H1 (cell line): Measurements from ENCODE around the gene ADCY3.

Source experiments
- ATF3 ChIP-seq: IDR thresholded peaks from 2 replicates; pipeline ENCODE4 v1.6.1; 2011; ENCODE audit warnings: low read depth, mild to moderate bottlenecking, low read length; ENCODE audit not compliant: insufficient read depth
- BRCA1 ChIP-seq: IDR thresholded peaks from 2 replicates; pipeline ENCODE4 v1.6.1; 2012; ENCODE audit warnings: low read depth, low read length, improper control_type of control experiment
- CEBPB ChIP-seq: IDR thresholded peaks from 2 replicates; pipeline ENCODE4 v1.6.1; 2012; ENCODE audit warnings: low read depth, low read length
- CTCF ChIP-seq, 3 experiments: IDR thresholded peaks; 1 replicate in 2 of 3; 2 replicates in 1 of 3; pipeline versions ENCODE4 v1.5.1 to v1.6.1; 2011; ENCODE audit warnings: low read length in 3 of 3, mild to moderate bottlenecking in 3 of 3, inconsistent platforms in 2 of 3, low read depth in 1 of 3, moderate library complexity in 1 of 3; ENCODE audit not compliant: insufficient read depth in 1 of 3; ENCODE audit errors: control extremely low read depth in 1 of 3
- EP300 ChIP-seq, 2 experiments: IDR thresholded peaks; 1 replicate in 1 of 2; 2 replicates in 1 of 2; pipeline ENCODE4 v1.6.1; 2011 to 2012; ENCODE audit warnings: low read depth in 2 of 2, low read length in 2 of 2, mild to moderate bottlenecking in 2 of 2, borderline replicate concordance in 1 of 2, inconsistent platforms in 1 of 2, moderate library complexity in 1 of 2
- EZH2 ChIP-seq: fragments of 200-600 bp; sonication (generic); IDR thresholded peaks from 2 replicates; pipeline ENCODE4 v1.7.1; 2012; ENCODE audit warnings: low read depth, mild to moderate bottlenecking, moderate library complexity, low read length, inconsistent platforms; ENCODE audit not compliant: severe bottlenecking
- MAFK ChIP-seq: IDR thresholded peaks from 2 replicates; pipeline ENCODE4 v1.6.1; 2012; ENCODE audit warnings: low read depth, mild to moderate bottlenecking, improper control_type of control experiment, low read length
- POLR2A ChIP-seq, 2 experiments: IDR thresholded peaks; 1 replicate in 1 of 2; 2 replicates in 1 of 2; pipeline ENCODE4 v1.6.1; 2011; ENCODE audit warnings: low read depth in 2 of 2, low read length in 2 of 2, mild to moderate bottlenecking in 2 of 2; ENCODE audit errors: control extremely low read depth in 1 of 2
- RNF2 ChIP-seq: fragments of 200-900, 300-1000 bp; sonication (generic); IDR thresholded peaks from 2 replicates; pipeline ENCODE4 v1.7.1; 2016; ENCODE audit warnings: borderline replicate concordance, low read depth, mild to moderate bottlenecking, antibody characterized with exemption, low read length; ENCODE audit not compliant: poor library complexity, severe bottlenecking; ENCODE audit errors: missing control alignments
- SIN3A ChIP-seq, 2 experiments: IDR thresholded peaks in 1 of 2; conservative IDR thresholded peaks in 1 of 2; 2 replicates each; pipeline ENCODE4 v1.6.1; 2011 to 2012; ENCODE audit warnings: low read length in 2 of 2, improper control_type of control experiment in 1 of 2, low read depth in 1 of 2, mild to moderate bottlenecking in 1 of 2
- SRF ChIP-seq: IDR thresholded peaks from 2 replicates; pipeline ENCODE4 v1.6.1; 2011; ENCODE audit warnings: mild to moderate bottlenecking, low read depth, low read length, moderate library complexity
- TBP ChIP-seq: IDR thresholded peaks from 2 replicates; pipeline ENCODE4 v1.6.1; 2011; ENCODE audit warnings: low read depth, low read length, improper control_type of control experiment
- ZNF274 ChIP-seq: IDR thresholded peaks from 2 replicates; pipeline ENCODE4 v1.7.0; 2012; ENCODE audit warnings: low read length, borderline replicate concordance; ENCODE audit errors: extremely low read depth
- TF ChIP-seq, protein P1 (sequence below): IDR thresholded peaks from 2 replicates; pipeline ENCODE4 v1.6.1; 2011; ENCODE audit warnings: low read length, improper control_type of control experiment

DNA sequence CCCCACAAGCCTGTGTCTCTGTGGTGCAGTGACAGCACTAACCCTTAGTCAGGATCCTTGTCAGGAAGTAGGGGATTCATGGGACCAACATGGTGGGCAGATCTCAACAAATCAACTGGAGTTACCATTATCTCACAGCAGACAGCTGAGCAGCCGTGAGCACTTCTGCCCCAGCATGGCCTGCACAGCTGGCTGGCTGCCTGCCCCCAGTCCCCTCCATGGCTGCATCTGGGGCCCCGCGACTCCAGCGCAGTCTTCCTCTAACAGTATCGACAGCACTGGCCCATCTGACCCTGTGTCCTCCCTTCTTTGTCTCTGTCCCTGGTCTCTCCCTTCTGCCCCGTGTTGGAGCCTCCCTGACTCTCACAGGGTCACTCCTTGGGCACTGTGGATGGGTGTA, 4.7 kb upstream of the ADCY3 start:
- TF ChIP-seq BRCA1 (no peak), CTCF (IDR thresholded peaks at IDR 0.05; ENCODE audit: control extremely low read depth in 1 of 3, insufficient read depth in 1 of 3, low read depth in 1 of 3, low read length in 3 of 3) (no peak), ZNF274 (no peak), SIN3A (conservative IDR thresholded peaks at IDR 0.05 in 1 of 2, IDR thresholded peaks at IDR 0.05 in 1 of 2; ENCODE audit: low read depth in 1 of 2, low read length in 2 of 2) (no peak), EZH2 (no peak), CEBPB (no peak), ATF3 (no peak), MAFK (no peak), EP300 (IDR thresholded peaks at IDR 0.05; ENCODE audit: borderline replicate concordance in 1 of 2, low read depth in 2 of 2, low read length in 2 of 2) (no peak), POLR2A (IDR thresholded peaks at IDR 0.05; ENCODE audit: control extremely low read depth in 1 of 2, low read depth in 2 of 2, low read length in 2 of 2) (no peak), TBP (no peak), SRF (no peak), RNF2 (no peak)
- TF ChIP-seq, protein P1, sequence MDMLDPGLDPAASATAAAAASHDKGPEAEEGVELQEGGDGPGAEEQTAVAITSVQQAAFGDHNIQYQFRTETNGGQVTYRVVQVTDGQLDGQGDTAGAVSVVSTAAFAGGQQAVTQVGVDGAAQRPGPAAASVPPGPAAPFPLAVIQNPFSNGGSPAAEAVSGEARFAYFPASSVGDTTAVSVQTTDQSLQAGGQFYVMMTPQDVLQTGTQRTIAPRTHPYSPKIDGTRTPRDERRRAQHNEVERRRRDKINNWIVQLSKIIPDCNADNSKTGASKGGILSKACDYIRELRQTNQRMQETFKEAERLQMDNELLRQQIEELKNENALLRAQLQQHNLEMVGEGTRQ = no peak
